Measurements from ENCODE around the gene UNC119. TPM values are rescaled to one million over a fixed set of nuclear protein-coding genes. Genes with fewer than 3 reads are reported as not detected.
A peak's percentile ranks its signal among the peaks of the same experiment; 100 is the strongest.

Gene UNC119
- total RNA-seq, 1 donor from 2014 or later, result 57.2 TPM

DNA sequence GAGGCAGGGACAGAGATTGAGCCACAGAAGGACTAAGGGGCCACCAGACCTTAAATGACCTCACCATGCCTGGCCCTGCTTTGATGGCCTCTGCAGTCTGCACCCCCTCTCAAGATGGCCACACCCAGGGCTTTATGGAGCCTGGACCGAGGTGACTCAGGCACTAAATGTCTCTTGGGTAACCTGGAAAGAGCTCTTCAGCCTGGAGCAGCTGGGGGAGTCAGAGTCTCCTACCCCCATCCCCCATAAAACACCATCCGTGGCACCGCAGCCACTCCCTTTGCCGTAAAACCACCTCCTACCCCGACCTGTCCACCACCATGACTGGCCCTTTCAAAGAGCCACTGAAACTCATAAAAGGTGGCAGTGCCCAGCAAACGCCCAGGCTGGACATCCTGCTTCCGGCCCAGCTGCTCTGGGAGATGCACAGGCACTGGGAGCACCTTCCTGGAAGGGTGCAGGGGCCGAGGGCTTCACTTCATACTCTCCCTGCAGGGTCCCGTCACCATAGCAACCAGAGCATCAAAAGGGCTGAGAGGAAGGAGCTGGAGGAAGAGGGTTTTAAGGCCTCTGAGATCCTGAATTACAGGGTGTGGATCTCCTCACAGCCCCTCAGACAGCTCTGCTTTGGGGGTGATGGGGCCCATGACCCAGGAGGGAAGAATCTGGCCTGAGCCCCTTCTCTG is 24.0 kb downstream of the UNC119 start:
- H3K27me3 Mint-ChIP-seq (ENCODE audit: unreplicated experiment), result peaks cover 3% of the 10 kb centered on the region
- DNase-seq, result no peak

GRCh38 chr17:28527859-28528258 is 24.6 kb downstream of the UNC119 start:
- no peaks in the 10 kb centered on the region for H3K36me3 Mint-ChIP-seq (ENCODE audit: unreplicated experiment)
- no peak overlapping the region for H3K27ac Mint-ChIP-seq (ENCODE audit: unreplicated experiment)
- peaks cover 6% of the 10 kb centered on the region for H3K9me3 Mint-ChIP-seq (ENCODE audit: unreplicated experiment)
- H3K4me1 Mint-ChIP-seq (ENCODE audit: low read depth, unreplicated experiment), result peaks cover 19% of the 10 kb centered on the region
- H3K4me3 Mint-ChIP-seq (ENCODE audit: unreplicated experiment), result no peak overlapping the region
- peaks cover 4% of the 10 kb centered on the region for H3K27me3 Mint-ChIP-seq (ENCODE audit: unreplicated experiment)
- no peak for TF ChIP-seq CTCF (IDR thresholded peaks at IDR 0.05; ENCODE audit: partially characterized antibody, unreplicated experiment)
- no peak for DNase-seq

More for the DNA sequence above, 24.0 kb downstream of the UNC119 start:
- no peak for TF ChIP-seq CTCF (IDR thresholded peaks at IDR 0.05; ENCODE audit: partially characterized antibody, unreplicated experiment)
- H3K27ac Mint-ChIP-seq (ENCODE audit: unreplicated experiment), result no peak overlapping the region
- peaks cover 19% of the 10 kb centered on the region for H3K4me1 Mint-ChIP-seq (ENCODE audit: low read depth, unreplicated experiment)
- H3K4me3 Mint-ChIP-seq (ENCODE audit: unreplicated experiment), result no peak overlapping the region
- H3K36me3 Mint-ChIP-seq (ENCODE audit: unreplicated experiment), result no peaks in the 10 kb centered on the region
- H3K9me3 Mint-ChIP-seq (ENCODE audit: unreplicated experiment), result peaks cover 6% of the 10 kb centered on the region

DNA sequence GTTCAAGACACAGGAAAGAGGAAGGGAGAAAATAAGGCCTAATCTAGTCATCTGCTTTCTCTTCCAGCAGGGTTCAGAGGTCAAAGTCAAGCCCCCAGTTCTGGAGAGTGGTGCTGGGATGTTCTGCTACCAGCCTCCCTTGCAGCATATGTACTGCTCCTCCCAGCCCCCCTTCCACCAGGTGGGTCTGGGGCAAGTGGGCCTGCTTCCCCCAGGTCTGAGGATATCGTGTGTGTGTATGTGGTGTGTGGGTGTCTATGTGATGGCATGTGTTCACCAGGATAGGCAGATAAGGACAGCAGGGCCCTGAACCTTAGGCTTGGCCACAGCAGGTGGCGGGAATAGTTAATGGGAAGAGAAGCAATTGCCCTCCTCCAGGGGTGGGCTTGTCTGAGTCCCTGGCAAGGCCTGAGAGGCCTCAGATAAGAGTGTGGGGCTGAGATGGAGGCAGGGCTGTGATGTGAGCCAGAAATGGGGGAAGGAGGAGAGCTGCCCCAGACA is 25.2 kb downstream of the UNC119 start:
- Mint-ChIP-seq H3K36me3 (ENCODE audit: unreplicated experiment) (no peaks in the 10 kb centered on the region), H3K9me3 (ENCODE audit: unreplicated experiment) (peaks cover 6% of the 10 kb centered on the region), H3K27me3 (ENCODE audit: unreplicated experiment) (peaks cover 4% of the 10 kb centered on the region), H3K4me1 (ENCODE audit: low read depth, unreplicated experiment) (peaks cover 19% of the 10 kb centered on the region), H3K27ac (ENCODE audit: unreplicated experiment) (no peak overlapping the region), H3K4me3 (ENCODE audit: unreplicated experiment) (no peak overlapping the region)
- no peak for DNase-seq
- no peak for TF ChIP-seq CTCF (IDR thresholded peaks at IDR 0.05; ENCODE audit: partially characterized antibody, unreplicated experiment)

DNA sequence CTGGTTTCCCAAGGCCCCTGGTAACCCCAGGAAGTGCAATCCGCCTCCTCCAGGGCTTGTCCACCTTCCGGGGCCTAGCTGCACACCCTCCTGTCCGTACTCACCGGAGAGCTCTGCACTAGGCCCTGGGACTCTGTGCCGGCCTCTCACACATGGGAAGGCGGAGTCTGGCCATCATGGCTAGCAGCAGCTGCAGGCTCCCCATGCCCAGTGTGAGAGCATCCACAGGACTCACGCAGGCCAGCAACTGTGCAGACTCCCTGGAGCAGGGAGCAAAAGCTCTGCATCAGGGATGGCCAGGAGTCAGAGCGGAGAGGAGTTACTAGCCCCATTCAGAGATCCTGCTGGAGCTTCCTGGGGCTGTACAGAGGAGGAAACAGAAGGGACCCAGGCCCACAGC is 26.0 kb downstream of the UNC119 start:
- TF ChIP-seq CTCF (IDR thresholded peaks at IDR 0.05; ENCODE audit: partially characterized antibody, unreplicated experiment), result no peak
- H3K27me3 Mint-ChIP-seq (ENCODE audit: unreplicated experiment), result peaks cover 4% of the 10 kb centered on the region

More for the DNA sequence above, 26.0 kb downstream of the UNC119 start:
- no peak for DNase-seq
- H3K9me3 Mint-ChIP-seq (ENCODE audit: unreplicated experiment), result peaks cover 6% of the 10 kb centered on the region
- no peaks in the 10 kb centered on the region for H3K36me3 Mint-ChIP-seq (ENCODE audit: unreplicated experiment)
- H3K4me3 Mint-ChIP-seq (ENCODE audit: unreplicated experiment), result no peak overlapping the region
- peaks cover 19% of the 10 kb centered on the region for H3K4me1 Mint-ChIP-seq (ENCODE audit: low read depth, unreplicated experiment)
- peak overlapping the region; percentile 62 for H3K27ac Mint-ChIP-seq (ENCODE audit: unreplicated experiment)
